NCI-H748 (cell line): ENCODE results near the gene F13B.
"Not testable (repeated sequence)": the region's sequence is repeated elsewhere in the genome, so short reads cannot be mapped to it uniquely, and the experiment has no call there.

ENCODE experiments used
- DNase-seq: peaks from one replicate; lab custom pipeline; 2025; ENCODE audit not compliant: unreplicated experiment; lab: John Stamatoyannopoulos, UW

The F13B gene

GRCh38 chr1:197066719-197067456 is at the start of gene F13B:
Gene F13B, minus strand, starts transcription at chr1:197067260. Its CDS starts 37 bp downstream, at chr1:197067223.
- DNase-seq = peak; percentile 18

- DNase-seq = no peak
These were observed 49.1 kb upstream of the F13B start for GRCh38 chr1:197116156-197116555.

- DNase-seq = no peak
These were observed 39.8 kb upstream of the F13B start for GRCh38 chr1:197106869-197107268.

GRCh38 chr1:197103300-197103699 is 36.2 kb upstream of the F13B start:
- no peak for DNase-seq

GRCh38 chr1:197101978-197102377 is 34.9 kb upstream of the F13B start:
- DNase-seq = no peak

- no peak for DNase-seq
These were observed 33.6 kb upstream of the F13B start for GRCh38 chr1:197100677-197101076.

GRCh38 chr1:197099444-197099843 is 32.4 kb upstream of the F13B start:
- no peak for DNase-seq

GRCh38 chr1:197096971-197097370 is 29.9 kb upstream of the F13B start:
- DNase-seq = not testable (repeated sequence)

GRCh38 chr1:197096137-197096536 is 29.1 kb upstream of the F13B start:
- DNase-seq = peak; percentile 9

GRCh38 chr1:197093226-197093885 is 26.3 kb upstream of the F13B start:
- no peak for DNase-seq

GRCh38 chr1:197092491-197093023 is 25.5 kb upstream of the F13B start:
- no peak for DNase-seq

- DNase-seq = no peak
These were observed 16.4 kb upstream of the F13B start for GRCh38 chr1:197083474-197083873.

GRCh38 chr1:197081117-197081753 is 14.2 kb upstream of the F13B start:
- DNase-seq = no peak

- DNase-seq = no peak
These were observed 13.3 kb upstream of the F13B start for GRCh38 chr1:197080323-197080722.

- no peak for DNase-seq
These were observed 9.5 kb upstream of the F13B start for GRCh38 chr1:197076585-197076984.

GRCh38 chr1:197073978-197074377 is 6.9 kb upstream of the F13B start:
- no peak for DNase-seq

GRCh38 chr1:197067457-197067818 is 378 bp upstream of the F13B start:
- DNase-seq = no peak

- no peak for DNase-seq
These were observed 783 bp downstream of the F13B start for GRCh38 chr1:197066277-197066676.

GRCh38 chr1:197065559-197065958 is 1.5 kb downstream of the F13B start:
- no peak for DNase-seq

GRCh38 chr1:197063212-197063611 is 3.8 kb downstream of the F13B start:
- no peak for DNase-seq

- DNase-seq = no peak
These were observed 4.4 kb downstream of the F13B start for GRCh38 chr1:197062692-197063091.

GRCh38 chr1:197049100-197049499 is 18.0 kb downstream of the F13B start:
- DNase-seq = no peak
